Measurements from ENCODE around the gene ARHGAP23. TPM values are rescaled to one million over a fixed set of nuclear protein-coding genes. Genes with fewer than 3 reads are reported as not detected.
"Not testable (repeated sequence)": the region's sequence is repeated elsewhere in the genome, so short reads cannot be mapped to it uniquely, and the experiment has no call there.

Gene ARHGAP23
- total RNA-seq, 2 donors from 2014 or later, result 87.1 to 89.2 TPM

DNA sequence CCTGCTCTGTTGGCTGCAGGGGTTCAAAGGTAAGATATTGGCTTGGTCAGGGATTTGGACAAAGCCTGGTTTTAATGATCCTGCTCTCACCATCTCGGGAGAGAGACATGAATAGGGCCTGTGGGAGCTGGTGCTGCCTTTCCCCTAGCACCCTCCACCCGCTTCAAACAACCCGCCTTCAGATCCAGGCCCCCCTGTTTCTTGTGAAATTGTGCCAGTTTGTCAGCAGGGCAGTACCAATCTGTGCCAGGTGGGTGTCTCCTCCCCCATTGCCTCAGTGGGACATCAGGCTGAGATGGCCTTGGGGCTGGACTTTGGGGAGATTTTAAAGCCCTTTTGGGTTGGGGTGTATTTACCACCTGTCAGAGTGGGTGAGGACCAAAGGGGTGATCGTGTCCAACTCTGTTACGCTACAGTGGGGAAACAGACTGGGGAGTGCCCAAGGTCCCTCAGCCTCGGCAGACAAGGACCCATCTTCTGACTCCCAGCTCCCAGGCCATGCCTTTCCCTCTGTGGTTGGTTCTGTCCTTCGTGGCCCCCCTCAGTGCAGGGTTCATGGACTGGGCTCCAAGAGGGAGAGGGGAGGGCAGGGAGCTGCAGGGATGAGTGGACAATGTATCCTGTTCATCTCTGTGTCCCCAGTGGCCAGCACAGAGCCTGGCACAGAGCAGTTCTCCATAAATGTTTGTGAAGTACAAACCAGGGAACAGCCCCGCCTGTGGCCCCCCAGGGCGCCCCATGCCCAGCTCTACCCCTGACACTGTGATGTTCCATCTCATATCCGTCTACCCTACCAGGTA is 3.3 kb downstream of the ARHGAP23 start:
- H3K4me1 ChIP-seq (ENCODE audit: control insufficient read depth in 1 of 2, low read depth in 2 of 2), result peaks cover 34 to 46% of the 10 kb centered on the region in 2 donors

DNA sequence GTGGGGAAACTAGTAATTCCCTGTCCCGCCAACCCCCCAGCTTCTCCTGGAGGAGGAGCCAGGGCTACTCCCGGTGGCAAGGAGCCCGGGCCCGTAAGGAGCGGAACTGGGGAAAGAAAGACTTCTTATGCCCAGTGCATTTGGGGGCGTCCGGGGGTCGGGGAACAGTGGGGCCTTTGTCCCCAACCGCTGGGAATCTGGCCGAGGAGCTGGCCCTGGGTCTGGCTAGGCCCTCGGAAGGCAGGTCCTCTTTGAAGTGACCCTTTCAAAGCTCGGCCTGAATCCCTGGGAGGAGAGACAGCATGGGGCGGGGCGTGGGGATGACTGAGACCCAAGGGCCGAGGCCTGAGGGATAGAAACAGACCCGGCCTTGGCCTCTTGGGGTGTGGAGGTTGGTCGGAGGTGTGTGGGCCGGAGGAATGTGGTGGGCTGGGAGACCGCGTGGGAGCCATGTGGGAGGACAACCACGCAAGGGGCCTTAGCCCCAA is 6.0 kb downstream of the ARHGAP23 start:
- no peak for DNase-seq (ENCODE audit: low spot score)
- TF ChIP-seq, protein P1, sequence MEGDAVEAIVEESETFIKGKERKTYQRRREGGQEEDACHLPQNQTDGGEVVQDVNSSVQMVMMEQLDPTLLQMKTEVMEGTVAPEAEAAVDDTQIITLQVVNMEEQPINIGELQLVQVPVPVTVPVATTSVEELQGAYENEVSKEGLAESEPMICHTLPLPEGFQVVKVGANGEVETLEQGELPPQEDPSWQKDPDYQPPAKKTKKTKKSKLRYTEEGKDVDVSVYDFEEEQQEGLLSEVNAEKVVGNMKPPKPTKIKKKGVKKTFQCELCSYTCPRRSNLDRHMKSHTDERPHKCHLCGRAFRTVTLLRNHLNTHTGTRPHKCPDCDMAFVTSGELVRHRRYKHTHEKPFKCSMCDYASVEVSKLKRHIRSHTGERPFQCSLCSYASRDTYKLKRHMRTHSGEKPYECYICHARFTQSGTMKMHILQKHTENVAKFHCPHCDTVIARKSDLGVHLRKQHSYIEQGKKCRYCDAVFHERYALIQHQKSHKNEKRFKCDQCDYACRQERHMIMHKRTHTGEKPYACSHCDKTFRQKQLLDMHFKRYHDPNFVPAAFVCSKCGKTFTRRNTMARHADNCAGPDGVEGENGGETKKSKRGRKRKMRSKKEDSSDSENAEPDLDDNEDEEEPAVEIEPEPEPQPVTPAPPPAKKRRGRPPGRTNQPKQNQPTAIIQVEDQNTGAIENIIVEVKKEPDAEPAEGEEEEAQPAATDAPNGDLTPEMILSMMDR (IDR thresholded peaks at IDR 0.05), result no peak
- Histone ChIP-seq H3K27ac (peak overlapping the region; percentile 20 to 38), H3K36me3 (no peaks in the 10 kb centered on the region), H3K9me3 (no peaks in the 10 kb centered on the region), H3K27me3 (replicated peaks; ENCODE audit: insufficient read depth) (no peaks in the 10 kb centered on the region), H3K4me3 (no peak overlapping the region), H3K4me1 (ENCODE audit: control insufficient read depth in 1 of 2, low read depth in 2 of 2) (peaks cover 21 to 32% of the 10 kb centered on the region in 2 donors)
- no peak for ATAC-seq (ENCODE audit: insufficient number of reproducible peaks, low FRiP score, low read depth)

More for the DNA sequence above, 3.3 kb downstream of the ARHGAP23 start:
- Histone ChIP-seq H3K9me3 (no peaks in the 10 kb centered on the region), H3K27me3 (replicated peaks; ENCODE audit: insufficient read depth) (no peaks in the 10 kb centered on the region), H3K4me3 (no peak overlapping the region), H3K27ac (no peak overlapping the region), H3K36me3 (no peaks in the 10 kb centered on the region)
- DNase-seq (ENCODE audit: low spot score) (no peak), ATAC-seq (ENCODE audit: insufficient number of reproducible peaks, low FRiP score, low read depth) (no peak)
- TF ChIP-seq, protein P1 (IDR thresholded peaks at IDR 0.05), result no peak

GRCh38 chr17:38435795-38436194 is 7.5 kb downstream of the ARHGAP23 start:
- H3K36me3 ChIP-seq, result no peaks in the 10 kb centered on the region
- H3K4me1 ChIP-seq (ENCODE audit: control insufficient read depth in 1 of 2, low read depth in 2 of 2), result peaks cover 10 to 27% of the 10 kb centered on the region in 2 donors
- TF ChIP-seq, protein P1 (IDR thresholded peaks at IDR 0.05), result no peak
- DNase-seq (ENCODE audit: low spot score) (no peak), ATAC-seq (ENCODE audit: insufficient number of reproducible peaks, low FRiP score, low read depth) (no peak)
- H3K4me3 ChIP-seq, result no peak overlapping the region
- H3K27me3 ChIP-seq (replicated peaks; ENCODE audit: insufficient read depth), result no peaks in the 10 kb centered on the region
- no peaks in the 10 kb centered on the region for H3K9me3 ChIP-seq
- peak overlapping the region; percentile 36 to 46 for H3K27ac ChIP-seq

- DNase-seq (ENCODE audit: low spot score), result no peak
- H3K27me3 ChIP-seq (replicated peaks; ENCODE audit: insufficient read depth), result no peaks in the 10 kb centered on the region
- no peak overlapping the region for H3K4me3 ChIP-seq
- TF ChIP-seq, protein P1 (IDR thresholded peaks at IDR 0.05), result no peak
- ATAC-seq (ENCODE audit: insufficient number of reproducible peaks, low FRiP score, low read depth), result no peak
- no peaks in the 10 kb centered on the region for H3K36me3 ChIP-seq
- no peaks in the 10 kb centered on the region for H3K9me3 ChIP-seq
- H3K27ac ChIP-seq, result peak overlapping the region; percentile 36 to 46
- H3K4me1 ChIP-seq (ENCODE audit: control insufficient read depth in 1 of 2, low read depth in 2 of 2), result peaks cover 8 to 27% of the 10 kb centered on the region in 2 donors
Measured at GRCh38 chr17:38436386-38436785, 8.1 kb downstream of the ARHGAP23 start.

DNA sequence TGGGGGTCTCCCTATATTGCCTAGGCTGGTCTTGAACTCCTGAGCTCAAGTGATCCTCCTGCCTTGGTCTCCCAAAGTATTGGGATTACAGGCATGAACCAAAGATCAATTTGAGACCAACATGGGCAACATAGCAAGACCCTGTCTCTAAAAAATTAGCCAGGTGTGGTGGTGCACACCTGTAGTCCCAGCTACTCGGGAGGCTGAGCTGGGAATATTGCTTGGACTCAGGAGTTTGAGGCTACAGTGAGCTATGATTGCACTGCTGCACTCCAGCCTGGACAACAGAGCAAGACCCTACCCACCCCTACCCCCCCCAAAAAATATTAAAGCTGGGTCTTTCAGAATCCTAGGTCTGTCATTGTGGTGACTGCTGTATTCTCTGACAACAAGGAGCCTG is 9.0 kb downstream of the ARHGAP23 start:
- not testable (repeated sequence) for H3K9me3 ChIP-seq; DNase-seq (ENCODE audit: low spot score); H3K27ac ChIP-seq; H3K36me3 ChIP-seq; H3K27me3 ChIP-seq (replicated peaks; ENCODE audit: insufficient read depth); ATAC-seq (ENCODE audit: insufficient number of reproducible peaks, low FRiP score, low read depth); H3K4me3 ChIP-seq
- peaks cover 16 to 36% of the 10 kb centered on the region in 2 donors for H3K4me1 ChIP-seq (ENCODE audit: control insufficient read depth in 1 of 2, low read depth in 2 of 2)
